Suppressor macrophage (primary cell): ENCODE measurements around the gene NTN3.
"Not testable (repeated sequence)": the region's sequence is repeated elsewhere in the genome, so short reads cannot be mapped to it uniquely, and the experiment has no call there.

Experiments used
- DNase-seq, 4 experiments: peaks; one replicate each; pipeline ENCODE4 v3.0.0-alpha.2; 2020 to 2022

NTN3 gene

GRCh38 chr16:2479996-2480395, 8.9 kb downstream of the NTN3 start:
- DNase-seq: not testable (repeated sequence)

DNA sequence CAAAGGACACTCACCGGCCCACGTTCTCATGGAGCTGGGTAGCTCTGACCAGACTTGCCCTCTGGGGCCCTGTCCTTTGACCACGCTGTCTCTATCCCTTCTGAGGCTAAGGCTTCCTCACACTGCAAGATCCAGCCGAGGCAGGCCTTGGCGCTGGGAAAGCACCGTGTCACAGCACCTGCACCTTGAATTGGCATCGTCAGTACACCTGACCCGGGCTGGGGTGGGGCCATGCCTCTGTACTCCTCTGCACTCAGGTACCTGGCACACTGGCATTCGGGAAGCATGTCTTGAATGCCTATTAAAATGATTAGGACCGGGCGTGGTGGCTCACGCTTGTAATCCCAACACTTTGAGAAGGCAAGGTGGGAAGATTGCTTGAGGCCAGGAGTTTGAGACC, 9.9 kb downstream of the NTN3 start:
- DNase-seq: no peak

GRCh38 chr16:2481676-2482075, 10.6 kb downstream of the NTN3 start:
- DNase-seq: no peak

- DNase-seq: no peak
Measured at GRCh38 chr16:2482249-2482648, 11.2 kb downstream of the NTN3 start.

DNA sequence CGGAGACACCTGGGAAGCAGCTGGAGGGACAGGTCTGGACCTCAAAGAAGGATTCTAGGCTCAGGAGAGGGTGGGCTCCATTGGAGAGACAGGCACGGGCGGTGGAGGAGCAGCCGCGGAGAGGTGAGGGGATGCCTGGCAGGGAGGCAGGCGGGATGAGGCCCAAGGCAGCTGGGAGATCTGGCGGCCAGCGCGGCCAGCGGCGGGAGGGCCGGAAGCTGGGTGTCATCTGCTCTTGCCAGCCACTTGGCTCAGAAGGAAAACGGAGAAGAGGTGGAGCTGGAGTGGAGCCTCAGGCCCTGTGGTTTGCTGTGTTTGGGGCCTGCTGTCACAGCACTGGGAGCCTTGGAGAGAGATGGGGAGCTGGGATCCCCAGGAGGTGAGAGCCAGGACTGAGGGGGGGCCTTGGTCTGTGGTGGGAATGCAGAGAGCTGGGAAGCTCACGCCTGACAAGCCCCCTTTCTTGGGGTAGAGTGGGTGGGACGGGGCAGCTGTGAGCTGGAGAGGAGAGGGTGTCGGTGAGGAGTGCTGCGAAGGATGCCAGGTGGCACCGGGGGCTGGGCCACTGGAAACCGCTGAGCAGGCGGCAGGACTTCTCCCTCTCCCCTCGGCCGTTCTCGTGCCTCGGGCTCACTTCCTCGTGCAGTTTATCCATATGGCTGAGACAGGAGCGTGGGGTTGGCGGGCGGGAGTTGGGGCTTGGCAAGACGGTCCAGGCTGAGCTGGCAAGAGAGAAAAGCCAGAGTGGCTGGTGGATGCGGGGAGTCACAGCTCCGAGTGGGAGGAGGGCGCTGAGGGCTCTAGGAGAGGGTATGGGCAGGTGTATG, 11.8 kb downstream of the NTN3 start:
- DNase-seq: peak; percentile 68 to 83 (median 73)

GRCh38 chr16:2483939-2484897, 13.1 kb downstream of the NTN3 start:
- no peak for DNase-seq

DNA sequence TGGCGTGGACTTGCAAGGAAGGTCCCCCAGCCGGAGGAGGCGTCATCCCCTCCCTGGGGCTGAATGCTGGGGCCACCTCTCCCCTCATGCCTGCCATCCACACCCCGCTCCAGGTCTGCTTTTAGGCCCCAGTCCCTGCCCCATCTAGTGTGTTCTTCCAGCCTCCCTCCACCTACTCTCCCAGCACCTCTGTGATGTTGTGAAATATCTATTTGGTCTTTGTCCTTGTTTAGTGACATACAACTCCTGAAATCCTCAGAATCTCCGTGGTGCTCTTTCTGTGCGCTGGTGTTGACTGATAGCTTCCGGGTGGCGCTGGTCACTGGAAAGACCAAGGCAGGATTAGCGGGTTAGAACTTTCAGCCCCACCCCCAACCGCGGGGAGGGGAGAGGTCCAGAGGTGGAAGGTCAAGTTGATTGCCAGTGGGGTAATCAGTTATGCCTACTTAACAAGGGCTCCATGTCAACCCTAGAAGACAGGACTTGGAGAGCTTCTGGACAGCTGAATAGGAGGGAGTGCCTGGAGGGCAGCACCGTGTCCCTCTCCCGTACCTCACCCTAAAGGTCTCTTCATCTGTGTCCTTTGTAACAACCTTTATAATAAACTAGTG, 13.9 kb downstream of the NTN3 start:
- DNase-seq: no peak

DNA sequence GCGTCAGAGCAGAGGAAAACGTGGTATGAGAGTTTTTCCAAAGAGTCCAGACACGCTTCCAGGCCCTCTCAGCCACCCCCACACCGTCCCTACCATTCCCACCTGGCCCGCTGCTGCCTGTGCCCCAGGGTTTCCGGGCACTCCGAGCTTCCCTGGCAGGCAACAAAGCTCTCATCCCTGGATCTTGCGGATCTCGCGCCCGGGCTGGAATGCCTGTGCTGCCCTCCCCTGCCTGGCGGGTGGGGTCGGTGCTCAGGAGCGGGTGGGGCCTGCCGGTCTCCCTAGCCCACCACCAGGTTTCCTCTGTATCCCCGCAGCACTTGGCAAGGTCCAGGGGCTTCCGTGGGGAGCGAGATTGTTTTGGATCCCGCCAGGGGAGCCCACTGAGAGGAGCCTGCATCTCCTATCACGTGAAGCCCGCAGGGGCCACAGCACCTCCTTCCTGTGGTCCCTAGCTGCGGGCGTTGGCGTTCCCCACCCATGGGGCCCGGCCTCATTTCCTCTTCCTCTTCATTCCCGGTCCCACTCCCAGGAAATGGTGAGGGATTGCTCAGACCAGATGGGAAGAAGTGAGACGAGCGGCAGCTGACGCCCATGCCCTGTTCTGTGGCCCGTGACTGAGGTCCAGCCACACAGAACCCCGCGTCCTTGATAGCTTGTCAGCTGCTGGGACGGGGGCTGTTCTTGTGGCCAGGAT, 14.9 kb downstream of the NTN3 start:
- peak; percentile 14 to 46 (median 32) for DNase-seq

DNA sequence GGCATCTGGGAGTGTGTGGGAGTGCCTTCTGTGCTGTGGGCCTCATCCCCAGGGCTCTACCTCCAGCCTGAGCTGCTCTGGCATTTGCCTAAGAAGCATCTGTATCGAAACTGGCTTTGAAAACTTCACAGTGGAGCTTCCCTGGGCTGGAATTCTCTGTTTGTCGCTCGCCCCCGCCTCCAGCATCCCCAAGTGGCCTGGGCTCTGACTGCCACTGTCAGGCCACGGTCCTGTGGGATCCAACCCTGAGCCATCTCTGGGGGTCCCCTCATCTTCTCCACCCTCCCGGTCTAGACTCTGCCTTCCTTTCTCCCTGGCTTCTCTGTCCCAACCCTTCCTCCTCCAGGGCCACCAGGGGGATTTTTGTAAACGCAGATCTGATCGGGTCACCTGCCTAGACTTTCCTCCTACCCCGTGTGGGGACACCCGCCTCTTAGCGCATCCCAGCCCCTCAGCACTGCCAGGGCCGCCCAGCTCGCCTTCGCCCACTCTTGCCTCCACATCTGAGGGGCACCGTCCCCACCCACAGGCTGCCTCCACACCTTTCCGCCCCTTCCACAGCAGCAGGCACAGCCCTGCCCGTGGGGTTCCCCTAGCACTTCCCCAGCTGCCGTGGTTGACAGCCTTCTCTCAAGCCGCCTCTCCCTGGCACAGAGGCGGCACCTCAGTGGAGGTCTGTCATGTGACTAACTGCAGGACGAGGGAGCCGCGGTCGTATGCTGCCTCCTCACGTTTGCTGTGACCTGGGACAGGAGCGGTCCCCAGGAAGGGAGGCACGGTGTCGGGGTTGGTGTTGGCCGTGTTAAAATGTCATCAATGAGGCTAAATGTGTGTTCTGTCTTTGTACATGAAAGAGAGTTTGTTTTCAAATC, 15.8 kb downstream of the NTN3 start:
- peak; percentile 68 to 86 (median 78) for DNase-seq

DNA sequence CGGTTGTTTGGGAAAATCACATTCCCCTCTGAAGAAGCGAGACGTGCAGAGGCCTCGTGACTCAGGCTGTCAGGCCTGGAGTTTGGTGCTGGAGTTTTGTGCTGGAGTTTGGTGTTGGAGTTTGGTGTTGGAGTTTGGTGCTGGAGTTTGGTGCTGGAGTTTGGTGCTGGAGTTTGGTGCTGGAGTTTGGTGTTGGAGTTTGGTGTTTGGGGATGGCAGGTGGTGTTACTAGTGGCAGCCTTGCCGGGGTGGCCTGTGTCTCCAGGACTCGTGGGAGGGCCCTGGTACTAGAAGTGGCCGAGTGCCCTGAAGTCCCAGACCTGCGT, 16.4 kb downstream of the NTN3 start:
- DNase-seq: no peak

- peak; percentile 69 to 88 (median 80) for DNase-seq
Measured at GRCh38 chr16:2487903-2488531, 16.9 kb downstream of the NTN3 start.

DNA sequence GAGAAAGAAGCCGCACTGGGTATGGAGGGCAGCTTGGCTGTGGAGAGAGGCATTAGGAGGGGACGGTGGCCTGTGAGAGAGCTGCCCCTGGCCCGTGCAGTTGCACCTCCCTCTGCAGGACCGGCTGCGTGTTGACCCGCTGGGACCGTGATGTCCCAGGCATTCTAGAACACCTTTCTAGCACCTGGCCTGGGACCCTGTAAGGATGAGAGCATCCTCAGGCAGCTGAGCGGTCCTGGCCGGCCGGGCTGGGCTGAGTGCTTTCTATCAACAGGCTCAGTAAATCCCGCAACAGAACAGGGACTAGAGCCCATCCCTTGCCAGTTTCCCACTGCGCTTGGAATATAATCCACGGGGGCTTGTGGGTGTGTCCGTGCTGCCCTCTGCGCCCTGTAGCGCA, 18.5 kb downstream of the NTN3 start:
- DNase-seq: no peak

GRCh38 chr16:2490190-2491105, 19.4 kb downstream of the NTN3 start:
- DNase-seq: no peak

DNA sequence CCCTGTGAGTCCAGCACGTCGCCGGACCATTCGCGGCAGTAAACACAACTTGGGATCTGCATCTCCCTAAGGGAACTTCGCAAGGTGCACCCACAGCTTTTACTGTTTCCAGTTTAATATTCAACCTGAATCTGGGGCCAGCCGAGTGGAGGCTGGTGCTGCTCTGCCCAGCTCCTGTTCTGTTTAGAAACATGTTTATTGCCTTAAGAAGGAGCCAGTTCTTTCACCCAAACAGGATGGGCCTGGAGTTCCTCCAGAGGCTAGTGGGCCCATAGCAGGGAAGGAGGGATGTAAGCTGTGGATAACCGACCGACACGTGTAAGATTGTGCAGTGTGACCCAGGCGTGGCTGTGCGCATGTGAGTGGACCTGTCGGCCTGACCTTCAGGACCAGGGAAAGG, 21.2 kb downstream of the NTN3 start:
- no peak for DNase-seq

- no peak for DNase-seq
Measured at GRCh38 chr16:2493605-2494004, 22.5 kb downstream of the NTN3 start.

GRCh38 chr16:2494616-2495015, 23.5 kb downstream of the NTN3 start:
- DNase-seq: no peak

DNA sequence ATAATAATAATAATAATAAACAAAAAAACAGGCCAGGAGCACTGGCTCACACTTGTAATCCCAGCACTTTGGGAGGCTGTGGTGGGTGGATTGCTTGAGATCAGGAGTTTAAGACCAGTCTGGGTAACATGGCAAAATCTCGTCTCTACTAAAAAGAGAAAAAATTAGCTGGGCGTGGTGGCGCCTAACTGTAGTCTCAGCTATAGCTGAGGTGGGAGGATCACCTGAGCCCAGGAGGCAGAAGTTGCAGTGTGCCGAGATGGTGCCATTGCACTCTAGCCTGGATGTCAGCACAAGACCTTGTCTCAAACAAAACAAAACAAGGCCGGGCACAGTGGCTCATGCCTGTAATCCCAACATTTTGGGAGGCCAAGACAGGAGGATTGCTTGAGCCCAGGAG, 23.9 kb downstream of the NTN3 start:
- DNase-seq: no peak

GRCh38 chr16:2496223-2497115, 25.4 kb downstream of the NTN3 start:
- DNase-seq: no peak

DNA sequence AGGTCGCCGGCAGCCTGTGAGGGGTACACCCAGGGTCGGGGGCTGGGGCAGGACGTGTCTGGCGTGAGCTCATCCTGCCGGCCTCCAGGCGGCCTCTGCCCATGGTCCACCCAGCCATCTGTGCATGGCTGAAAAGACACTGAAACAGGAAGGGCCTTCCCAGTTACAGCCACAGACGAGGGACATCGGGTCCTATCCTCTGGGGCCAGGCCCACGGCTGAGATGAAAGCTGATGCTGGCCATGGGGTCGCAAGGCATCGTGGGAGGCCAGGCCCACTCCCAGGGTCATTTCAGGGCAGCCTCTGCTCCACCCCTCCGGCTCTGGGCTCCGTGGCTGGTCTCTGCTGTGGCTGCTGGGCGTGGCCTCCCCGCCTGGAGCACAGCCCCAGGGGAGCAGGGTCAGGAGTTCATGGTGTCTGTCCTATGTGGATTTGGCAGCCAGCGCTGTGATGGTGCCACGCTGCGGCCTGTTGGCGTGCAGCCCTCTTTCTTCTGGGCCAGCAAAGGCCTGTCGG, 26.1 kb downstream of the NTN3 start:
- no peak for DNase-seq
